ENCODE data around the gene NAA60.

- TF ChIP-seq EZH2phosphoT487 (IDR thresholded peaks at IDR 0.05; ENCODE audit: borderline replicate concordance, low read depth), result no peak
- no peak for TF ChIP-seq ELF1 (IDR thresholded peaks at IDR 0.05)
- TF ChIP-seq FOXM1 (IDR thresholded peaks at IDR 0.05; ENCODE audit: low read depth), result no peak
- no peak for TF ChIP-seq CTCF (IDR thresholded peaks at IDR 0.05)
- TF ChIP-seq, protein P1, sequence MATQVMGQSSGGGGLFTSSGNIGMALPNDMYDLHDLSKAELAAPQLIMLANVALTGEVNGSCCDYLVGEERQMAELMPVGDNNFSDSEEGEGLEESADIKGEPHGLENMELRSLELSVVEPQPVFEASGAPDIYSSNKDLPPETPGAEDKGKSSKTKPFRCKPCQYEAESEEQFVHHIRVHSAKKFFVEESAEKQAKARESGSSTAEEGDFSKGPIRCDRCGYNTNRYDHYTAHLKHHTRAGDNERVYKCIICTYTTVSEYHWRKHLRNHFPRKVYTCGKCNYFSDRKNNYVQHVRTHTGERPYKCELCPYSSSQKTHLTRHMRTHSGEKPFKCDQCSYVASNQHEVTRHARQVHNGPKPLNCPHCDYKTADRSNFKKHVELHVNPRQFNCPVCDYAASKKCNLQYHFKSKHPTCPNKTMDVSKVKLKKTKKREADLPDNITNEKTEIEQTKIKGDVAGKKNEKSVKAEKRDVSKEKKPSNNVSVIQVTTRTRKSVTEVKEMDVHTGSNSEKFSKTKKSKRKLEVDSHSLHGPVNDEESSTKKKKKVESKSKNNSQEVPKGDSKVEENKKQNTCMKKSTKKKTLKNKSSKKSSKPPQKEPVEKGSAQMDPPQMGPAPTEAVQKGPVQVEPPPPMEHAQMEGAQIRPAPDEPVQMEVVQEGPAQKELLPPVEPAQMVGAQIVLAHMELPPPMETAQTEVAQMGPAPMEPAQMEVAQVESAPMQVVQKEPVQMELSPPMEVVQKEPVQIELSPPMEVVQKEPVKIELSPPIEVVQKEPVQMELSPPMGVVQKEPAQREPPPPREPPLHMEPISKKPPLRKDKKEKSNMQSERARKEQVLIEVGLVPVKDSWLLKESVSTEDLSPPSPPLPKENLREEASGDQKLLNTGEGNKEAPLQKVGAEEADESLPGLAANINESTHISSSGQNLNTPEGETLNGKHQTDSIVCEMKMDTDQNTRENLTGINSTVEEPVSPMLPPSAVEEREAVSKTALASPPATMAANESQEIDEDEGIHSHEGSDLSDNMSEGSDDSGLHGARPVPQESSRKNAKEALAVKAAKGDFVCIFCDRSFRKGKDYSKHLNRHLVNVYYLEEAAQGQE (IDR thresholded peaks at IDR 0.05; ENCODE audit: low read depth, low read length), result no peak
- no peak for TF ChIP-seq JUND (IDR thresholded peaks at IDR 0.05)
- no peak for TF ChIP-seq POLR2AphosphoS5 (IDR thresholded peaks at IDR 0.05; ENCODE audit: low read depth, low read length)
- no peak for TF ChIP-seq YY1 (IDR thresholded peaks at IDR 0.05; ENCODE audit: low read depth)
- no peak for TF ChIP-seq GABPA (IDR thresholded peaks at IDR 0.05; ENCODE audit: low read depth)
- TF ChIP-seq EP300 (IDR thresholded peaks at IDR 0.05; ENCODE audit: borderline replicate concordance in 1 of 2, low read depth in 1 of 2, low read length in 1 of 2), result no peak
- TF ChIP-seq RFX5 (IDR thresholded peaks at IDR 0.05; ENCODE audit: low read length), result no peak
- TF ChIP-seq RAD21 (IDR thresholded peaks at IDR 0.05; ENCODE audit: low read length), result no peak
These were observed 17.1 kb downstream of the NAA60 start for GRCh38 chr16:3460585-3460984.
